Transverse colon (tissue), 3 donors: Measurements from ENCODE around the gene OR6N2.

Experiments used
- CTCF ChIP-seq, 5 experiments: fragments of 200-600 bp in 3 of 5; fragments of 450-650 bp in 2 of 5; sonication (generic) in 3 of 5; IDR thresholded peaks; 1 replicate in 2 of 5; 2 replicates in 3 of 5; pipeline ENCODE4 v1.5.1; 2016 to 2017; ENCODE audit warnings: antibody characterized with exemption in 5 of 5, inconsistent platforms in 3 of 5, mild to moderate bottlenecking in 2 of 5, moderate library complexity in 1 of 5
- EP300 ChIP-seq: sonication (generic); formaldehyde crosslinking; IDR thresholded peaks from one replicate; pipeline ENCODE4 v1.6.1; 2017; ENCODE audit warnings: antibody characterized with exemption, low read depth

GRCh38 chr1:158735848-158736247, 45.2 kb downstream of the OR6N2 start:
- TF ChIP-seq CTCF (IDR thresholded peaks at IDR 0.05) = no peak
- no peak for TF ChIP-seq EP300
